Mammary epithelial cell (primary cell): ENCODE measurements around the gene TESMIN.

Experiments
- CTCF ChIP-seq, 2 donors: IDR thresholded peaks in 1 of 2; conservative IDR thresholded peaks in 1 of 2; 2 replicates each; pipeline ENCODE4 v1.5.1; 2011 to 2012; ENCODE audit warnings: inconsistent platforms in 2 of 2, low read length in 2 of 2, mild to moderate bottlenecking in 2 of 2, control low read depth in 1 of 2, low read depth in 1 of 2; ENCODE audit not compliant: insufficient read depth in 1 of 2; ENCODE audit errors: extremely low read depth in 1 of 2
- EZH2 ChIP-seq: IDR thresholded peaks from 2 replicates; pipeline ENCODE4 v1.6.1; 2012; ENCODE audit warnings: low read length, inconsistent platforms, borderline replicate concordance

DNA sequence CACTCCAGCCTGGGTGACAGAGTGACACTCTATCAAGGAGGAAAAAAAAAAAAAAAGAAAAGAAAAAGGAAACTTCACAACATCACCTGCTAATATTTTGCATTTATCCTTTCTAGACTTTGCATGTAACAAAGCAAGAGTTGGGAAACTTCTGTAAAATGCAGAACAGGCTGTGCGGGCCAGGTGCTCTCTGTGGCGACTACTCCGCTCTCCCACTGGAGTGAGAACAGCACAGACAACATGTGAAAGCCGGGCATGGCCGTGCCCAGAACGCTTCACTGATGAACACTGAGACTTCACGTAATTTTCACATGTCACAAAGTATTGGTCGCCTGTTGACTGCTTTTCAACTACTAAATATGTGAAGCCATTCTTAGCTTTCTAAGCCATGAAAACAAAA, 15.5 kb upstream of the TESMIN start:
- TF ChIP-seq CTCF (conservative IDR thresholded peaks at IDR 0.05 in 1 of 2, IDR thresholded peaks at IDR 0.05 in 1 of 2; ENCODE audit: extremely low read depth in 1 of 2, insufficient read depth in 1 of 2, low read depth in 1 of 2, low read length in 2 of 2) (no peak), EZH2 (no peak)
